DND-41 (cell line): ENCODE results near the gene WNT3A.

Source experiments
- ATAC-seq: fragments of 200-7000 bp; cut with Tn5 transposase; 3 replicates; pipeline ENCODE4 v1.9.1; 2021; ENCODE audit warnings: low read depth; ENCODE audit not compliant: insufficient read depth
- DNase-seq: peaks from one replicate; pipeline ENCODE4 v3.0.0-alpha.2; 2020
- H2AFZ ChIP-seq: 2 replicates; pipeline ENCODE4 v1.6.0; 2012; ENCODE audit warnings: low read depth, low read length
- H3K27ac ChIP-seq: 2 replicates; pipeline ENCODE4 v1.5.1; 2012; ENCODE audit warnings: low read length, inconsistent platforms
- H3K27me3 ChIP-seq: fragments of 200-600 bp; sonication (generic); 2 replicates; pipeline ENCODE4 v1.6.0; 2012; ENCODE audit warnings: low read length, mild to moderate bottlenecking, inconsistent platforms; ENCODE audit not compliant: insufficient read depth, poor library complexity
- H3K36me3 ChIP-seq: 2 replicates; pipeline ENCODE4 v1.5.1; 2012; ENCODE audit warnings: low read length, inconsistent platforms; ENCODE audit not compliant: insufficient read depth
- H3K4me1 ChIP-seq: 2 replicates; pipeline ENCODE4 v1.5.1; 2012; ENCODE audit warnings: mild to moderate bottlenecking, low read length; ENCODE audit not compliant: insufficient read depth
- H3K4me2 ChIP-seq: 2 replicates; pipeline ENCODE4 v1.6.0; 2012; ENCODE audit warnings: mild to moderate bottlenecking, moderate library complexity, low read length, inconsistent platforms; ENCODE audit not compliant: insufficient read depth
- H3K4me3 ChIP-seq, 2 experiments: fragments of 200-600 bp in 1 of 2; shearing (Covaris generic) in 1 of 2; 2 replicates each; pipeline ENCODE4 v1.5.1; 2012 to 2016; ENCODE audit warnings: inconsistent platforms in 2 of 2, low read length in 2 of 2, mild to moderate bottlenecking in 2 of 2, low read depth in 1 of 2, moderate library complexity in 1 of 2
- H3K79me2 ChIP-seq: 2 replicates; pipeline ENCODE4 v1.6.0; 2012; ENCODE audit warnings: low read length, inconsistent platforms; ENCODE audit not compliant: insufficient read depth
- H3K9ac ChIP-seq: 2 replicates; pipeline ENCODE4 v1.6.0; 2012; ENCODE audit warnings: low read depth, mild to moderate bottlenecking, inconsistent platforms, low read length, moderate library complexity
- H3K9me3 ChIP-seq: 2 replicates; pipeline ENCODE4 v1.5.1; 2012; ENCODE audit warnings: low read length, moderate library complexity, mild to moderate bottlenecking, inconsistent platforms; ENCODE audit not compliant: insufficient read depth, severe bottlenecking
- H4K20me1 ChIP-seq: 2 replicates; pipeline ENCODE4 v1.6.0; 2012; ENCODE audit warnings: low read length; ENCODE audit not compliant: insufficient read depth
- EZH2 ChIP-seq: IDR thresholded peaks from 3 replicates; pipeline ENCODE4 v1.6.1; 2012; ENCODE audit warnings: borderline replicate concordance, low read depth, mild to moderate bottlenecking, moderate library complexity, low read length, inconsistent platforms; ENCODE audit not compliant: severe bottlenecking
- TF ChIP-seq, protein P1 (sequence below): IDR thresholded peaks from 2 replicates; pipeline ENCODE4 v1.5.1; 2012; ENCODE audit warnings: borderline replicate concordance, low read length, moderate library complexity, mild to moderate bottlenecking; ENCODE audit not compliant: poor library complexity, severe bottlenecking; ENCODE audit errors: extremely low read depth

WNT3A gene

DNA sequence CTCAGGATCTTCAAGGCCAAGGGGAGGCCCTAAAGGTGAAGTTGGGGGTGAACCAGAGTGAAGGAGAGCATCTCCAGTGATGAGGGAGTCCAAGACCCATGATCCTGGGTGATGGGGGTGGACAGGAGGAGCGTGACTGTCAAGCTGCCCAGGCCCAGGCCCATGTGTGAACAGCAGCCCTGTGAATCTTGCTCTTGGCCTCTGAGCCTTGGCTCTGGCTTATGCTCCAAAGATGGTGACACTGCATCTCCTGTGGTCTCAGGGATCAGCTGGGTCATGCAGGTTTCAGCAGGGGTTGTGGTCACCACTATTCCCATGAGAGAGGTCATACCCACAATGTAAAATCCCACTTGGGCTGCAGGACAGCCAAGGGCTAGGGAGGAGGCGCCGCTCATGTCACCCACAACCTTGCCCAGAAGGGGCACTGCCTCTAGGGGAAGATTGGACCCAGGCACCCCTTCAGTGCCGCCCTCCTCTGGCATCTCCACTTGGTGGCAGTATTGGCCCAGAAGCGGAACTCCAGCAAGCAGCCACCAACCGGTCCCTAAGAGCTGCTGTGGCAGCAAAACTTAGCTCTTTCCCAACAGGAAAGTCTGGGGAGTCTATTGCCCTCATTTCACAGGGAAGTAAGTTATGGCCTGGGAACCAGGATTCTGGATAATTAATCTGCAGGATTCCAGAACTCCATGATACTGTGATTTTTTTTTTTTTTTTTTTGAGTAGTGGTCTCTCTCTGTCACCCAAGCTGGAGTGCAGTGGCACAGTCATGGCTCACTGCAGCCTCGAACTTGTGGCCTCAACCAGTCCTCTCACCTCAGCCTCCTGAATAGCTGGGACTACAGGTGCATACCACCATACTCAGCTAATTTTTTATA, 7.5 kb upstream of the WNT3A start:
- Histone ChIP-seq H4K20me1 (no peaks in the 10 kb centered on the region), H3K36me3 (no peaks in the 10 kb centered on the region), H3K9me3 (peaks cover 9% of the 10 kb centered on the region), H3K27me3 (no peaks in the 10 kb centered on the region), H3K79me2 (no peaks in the 10 kb centered on the region), H3K4me3 (no peak overlapping the region), H2AFZ (no peak overlapping the region), H3K9ac (no peak overlapping the region), H3K27ac (no peak overlapping the region), H3K4me1 (no peaks in the 10 kb centered on the region), H3K4me2 (no peak overlapping the region)
- peak; percentile 70 for DNase-seq
- ATAC-seq = peak; percentile 97
- TF ChIP-seq, protein P1, sequence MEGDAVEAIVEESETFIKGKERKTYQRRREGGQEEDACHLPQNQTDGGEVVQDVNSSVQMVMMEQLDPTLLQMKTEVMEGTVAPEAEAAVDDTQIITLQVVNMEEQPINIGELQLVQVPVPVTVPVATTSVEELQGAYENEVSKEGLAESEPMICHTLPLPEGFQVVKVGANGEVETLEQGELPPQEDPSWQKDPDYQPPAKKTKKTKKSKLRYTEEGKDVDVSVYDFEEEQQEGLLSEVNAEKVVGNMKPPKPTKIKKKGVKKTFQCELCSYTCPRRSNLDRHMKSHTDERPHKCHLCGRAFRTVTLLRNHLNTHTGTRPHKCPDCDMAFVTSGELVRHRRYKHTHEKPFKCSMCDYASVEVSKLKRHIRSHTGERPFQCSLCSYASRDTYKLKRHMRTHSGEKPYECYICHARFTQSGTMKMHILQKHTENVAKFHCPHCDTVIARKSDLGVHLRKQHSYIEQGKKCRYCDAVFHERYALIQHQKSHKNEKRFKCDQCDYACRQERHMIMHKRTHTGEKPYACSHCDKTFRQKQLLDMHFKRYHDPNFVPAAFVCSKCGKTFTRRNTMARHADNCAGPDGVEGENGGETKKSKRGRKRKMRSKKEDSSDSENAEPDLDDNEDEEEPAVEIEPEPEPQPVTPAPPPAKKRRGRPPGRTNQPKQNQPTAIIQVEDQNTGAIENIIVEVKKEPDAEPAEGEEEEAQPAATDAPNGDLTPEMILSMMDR = peak; percentile 85
- no peak for TF ChIP-seq EZH2

DNA sequence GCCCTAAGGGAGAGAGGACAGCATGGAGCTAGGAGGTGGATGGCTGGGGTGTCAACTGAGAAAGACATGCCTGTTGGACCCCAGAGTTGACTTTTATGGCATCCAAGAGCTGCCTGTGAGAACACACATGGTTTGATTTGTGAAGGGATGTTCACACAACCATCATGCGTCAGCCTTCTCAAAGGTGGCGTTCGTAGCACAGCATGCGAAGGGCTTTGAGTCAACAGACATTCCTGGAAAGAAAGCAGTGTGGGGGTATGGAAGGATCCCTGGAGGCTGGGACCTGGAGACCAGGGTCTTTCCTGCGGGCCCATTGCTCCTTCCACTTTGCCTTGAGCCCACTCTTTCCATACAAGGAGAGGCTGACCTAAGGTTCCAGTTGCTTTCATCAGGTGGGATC, 6.4 kb upstream of the WNT3A start:
- no peaks in the 10 kb centered on the region for H3K27me3 ChIP-seq
- H3K4me3 ChIP-seq = no peak overlapping the region
- no peaks in the 10 kb centered on the region for H3K4me1 ChIP-seq
- H3K27ac ChIP-seq = no peak overlapping the region
- ATAC-seq (no peak), DNase-seq (no peak)
- H3K4me2 ChIP-seq = no peak overlapping the region
- no peak overlapping the region for H2AFZ ChIP-seq
- no peaks in the 10 kb centered on the region for H3K79me2 ChIP-seq
- H3K9me3 ChIP-seq = peaks cover 9% of the 10 kb centered on the region
- H3K36me3 ChIP-seq = no peaks in the 10 kb centered on the region
- TF ChIP-seq, protein P1 = no peak
- no peak for TF ChIP-seq EZH2
- no peaks in the 10 kb centered on the region for H4K20me1 ChIP-seq
- H3K9ac ChIP-seq = no peak overlapping the region

DNA sequence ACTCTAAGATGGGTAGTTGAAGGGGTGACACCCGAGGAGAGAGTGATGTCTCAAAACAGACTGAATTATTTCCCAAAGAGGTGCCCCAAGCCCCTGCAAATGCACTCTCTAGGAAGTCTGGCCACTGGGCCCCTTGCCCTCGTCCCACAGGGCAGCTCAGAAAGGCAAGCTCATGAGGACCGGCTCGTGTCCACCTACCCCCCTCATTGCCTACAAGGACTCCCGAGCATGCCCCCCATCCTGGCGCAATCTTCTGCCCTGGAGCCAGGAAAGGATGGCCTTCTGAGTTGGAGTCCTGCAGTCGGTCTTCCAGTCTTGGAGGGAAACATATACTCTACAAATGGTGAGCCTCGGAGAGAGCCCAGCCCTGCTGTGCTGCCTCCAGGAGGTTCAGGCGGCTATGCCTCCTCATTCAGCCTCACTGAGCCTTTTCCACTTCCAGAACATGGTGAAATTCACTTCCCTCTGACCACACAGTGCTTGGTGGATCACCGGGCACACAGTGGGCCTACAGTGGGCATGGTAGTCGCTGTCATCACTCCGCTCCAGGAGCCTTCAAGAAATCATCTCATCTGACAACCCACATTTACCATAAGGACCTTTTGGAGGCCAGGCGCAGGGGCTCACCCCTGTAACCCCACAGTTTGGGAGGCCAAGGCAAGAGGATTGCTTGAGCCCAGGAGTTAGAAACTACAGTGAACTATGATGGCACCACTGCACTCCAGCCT, 5.8 kb upstream of the WNT3A start:
- no peaks in the 10 kb centered on the region for H3K36me3 ChIP-seq
- H3K4me1 ChIP-seq = no peaks in the 10 kb centered on the region
- TF ChIP-seq EZH2 = no peak
- TF ChIP-seq, protein P1 = no peak
- H3K79me2 ChIP-seq = no peaks in the 10 kb centered on the region
- no peak overlapping the region for H3K4me2 ChIP-seq
- H3K9ac ChIP-seq = no peak overlapping the region
- no peak overlapping the region for H2AFZ ChIP-seq
- no peak overlapping the region for H3K27ac ChIP-seq
- ATAC-seq (no peak), DNase-seq (no peak)
- H3K9me3 ChIP-seq = peaks cover 6% of the 10 kb centered on the region
- H4K20me1 ChIP-seq = no peaks in the 10 kb centered on the region
- no peak overlapping the region for H3K4me3 ChIP-seq
- no peaks in the 10 kb centered on the region for H3K27me3 ChIP-seq
